GM19240 (cell line): ENCODE measurements around the gene CLTB.
A peak's percentile ranks its signal among the peaks of the same experiment; 100 is the strongest.

ENCODE experiments used
- DNase-seq: peaks from one replicate; pipeline ENCODE4 v3.0.0; 2011; ENCODE audit warnings: low spot score; ENCODE audit not compliant: insufficient read length

CLTB gene

GRCh38 chr5:176383961-176384360 is 32.4 kb downstream of the CLTB start:
- no peak for DNase-seq

DNA sequence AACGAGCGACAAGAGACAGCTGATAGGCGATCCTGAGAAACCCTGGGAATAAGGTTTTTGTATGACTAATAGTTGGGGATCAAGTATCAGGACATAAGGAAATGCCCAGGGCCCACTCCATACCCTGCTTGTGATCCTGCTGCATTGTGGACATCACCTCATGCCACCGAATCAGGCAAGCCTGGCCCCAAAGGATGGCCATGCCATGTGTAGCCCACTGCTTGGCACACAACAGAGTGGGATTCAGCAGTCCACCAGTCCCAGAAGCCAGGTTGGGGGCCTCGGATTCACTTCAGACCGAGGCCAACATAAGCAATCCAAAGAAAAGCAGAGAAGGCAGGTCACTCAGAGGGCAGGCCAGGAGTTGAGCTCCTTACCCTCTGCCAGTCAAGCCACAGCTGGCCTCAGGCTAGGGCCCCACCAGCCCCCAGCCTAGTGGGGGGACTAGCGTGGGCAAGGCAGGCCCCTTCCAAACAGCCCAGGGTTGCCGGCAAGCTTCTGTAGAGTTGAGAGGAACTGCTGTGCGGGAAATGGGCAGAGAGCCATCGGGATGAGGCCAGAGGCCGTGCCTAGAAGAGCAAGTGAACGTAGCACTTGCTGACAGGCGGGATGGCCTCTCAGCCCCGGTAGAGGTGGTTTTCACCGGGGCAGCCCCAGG is 33.0 kb downstream of the CLTB start:
- DNase-seq = no peak

GRCh38 chr5:176382721-176383120 is 33.6 kb downstream of the CLTB start:
- no peak for DNase-seq

- DNase-seq = no peak
Observed at GRCh38 chr5:176381979-176382378, 34.4 kb downstream of the CLTB start.

- DNase-seq = no peak
Observed at GRCh38 chr5:176381423-176381822, 34.9 kb downstream of the CLTB start.

GRCh38 chr5:176379881-176380280 is 36.5 kb downstream of the CLTB start:
- DNase-seq = no peak

- no peak for DNase-seq
Observed at GRCh38 chr5:176373100-176373818, 43.1 kb downstream of the CLTB start.

- DNase-seq = no peak
Observed at GRCh38 chr5:176371621-176372539, 44.5 kb downstream of the CLTB start.

- DNase-seq = no peak
Observed at GRCh38 chr5:176369934-176370711, 46.2 kb downstream of the CLTB start.

GRCh38 chr5:176368726-176369125 is 47.6 kb downstream of the CLTB start:
- no peak for DNase-seq

GRCh38 chr5:176366232-176366894 is 50.0 kb downstream of the CLTB start:
- no peak for DNase-seq

GRCh38 chr5:176365351-176366231 is 50.7 kb downstream of the CLTB start, which contains the start of gene ARL10:
ARL10 (plus strand) TSS chr5:176365487; CDS start chr5:176365564, 77 bp downstream.
- DNase-seq = no peak

GRCh38 chr5:176364765-176365350 is 51.5 kb downstream of the CLTB start:
- DNase-seq = no peak

GRCh38 chr5:176362233-176362490 is 54.2 kb downstream of the CLTB start:
- DNase-seq = no peak

DNA sequence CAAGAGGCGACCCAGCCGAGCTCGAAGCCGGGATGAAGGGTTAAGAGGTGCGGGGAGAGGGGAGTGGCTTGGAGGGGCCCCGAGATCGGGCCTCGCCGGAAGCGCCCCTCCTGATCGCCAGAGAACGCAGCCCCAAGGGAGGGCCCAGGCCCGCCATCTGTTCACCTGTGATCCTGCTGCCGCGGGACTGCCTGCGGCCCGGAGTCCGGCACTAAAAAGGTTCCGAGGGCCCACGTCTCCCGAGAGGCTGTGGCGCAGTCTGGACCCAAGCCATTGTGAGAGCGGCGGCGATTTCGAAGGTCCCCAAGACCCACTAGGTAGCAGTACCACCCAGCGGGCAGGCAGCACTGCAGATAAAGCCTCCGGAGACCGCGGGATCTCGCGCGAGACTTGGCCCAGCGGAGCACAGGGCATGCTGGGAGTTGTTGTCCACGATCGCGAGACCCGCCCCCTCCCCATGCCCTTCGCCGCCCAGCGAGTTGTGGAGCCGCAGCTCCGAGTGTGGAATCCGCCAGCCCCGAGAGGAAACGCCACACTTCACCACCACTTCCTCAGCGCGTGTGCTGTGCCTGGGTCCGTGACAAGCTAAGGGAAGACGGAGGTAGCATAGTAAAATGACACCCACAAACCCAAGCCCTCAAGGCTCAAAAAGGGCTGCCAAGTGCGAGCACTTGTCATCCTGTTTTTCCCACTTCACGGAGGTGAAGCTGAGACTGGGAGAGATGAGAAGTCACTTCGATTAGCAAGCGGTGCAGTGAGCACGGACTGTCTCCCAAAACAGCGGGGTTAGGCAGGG is 54.7 kb downstream of the CLTB start, which contains the start of gene KIAA1191:
Gene KIAA1191 (minus strand): TSS at position 328 of the 796 bp plus-strand sequence. CDS start 2,256 bp downstream, outside the sequence.
- peak; percentile 87 for DNase-seq

GRCh38 chr5:176360894-176361436 is 55.4 kb downstream of the CLTB start:
- DNase-seq = no peak

DNA sequence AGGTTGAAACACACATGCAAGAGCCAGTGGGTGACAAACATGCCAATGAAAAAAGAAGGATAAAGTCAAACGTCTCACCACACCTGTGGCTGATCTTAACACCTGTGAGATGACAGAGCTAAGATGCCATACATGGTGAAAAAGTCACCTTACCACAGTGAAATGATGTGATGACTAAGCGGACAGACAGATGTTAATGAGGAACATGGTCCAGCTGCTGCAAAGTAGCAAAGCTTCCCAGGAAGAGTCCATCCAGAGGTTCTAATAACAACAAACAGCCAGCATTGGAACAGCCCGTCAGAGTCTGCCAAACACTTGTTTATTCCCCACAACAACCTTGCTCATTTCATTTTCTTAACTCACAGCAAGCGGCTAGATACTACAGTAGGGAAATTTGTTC is 56.7 kb downstream of the CLTB start:
- no peak for DNase-seq

DNA sequence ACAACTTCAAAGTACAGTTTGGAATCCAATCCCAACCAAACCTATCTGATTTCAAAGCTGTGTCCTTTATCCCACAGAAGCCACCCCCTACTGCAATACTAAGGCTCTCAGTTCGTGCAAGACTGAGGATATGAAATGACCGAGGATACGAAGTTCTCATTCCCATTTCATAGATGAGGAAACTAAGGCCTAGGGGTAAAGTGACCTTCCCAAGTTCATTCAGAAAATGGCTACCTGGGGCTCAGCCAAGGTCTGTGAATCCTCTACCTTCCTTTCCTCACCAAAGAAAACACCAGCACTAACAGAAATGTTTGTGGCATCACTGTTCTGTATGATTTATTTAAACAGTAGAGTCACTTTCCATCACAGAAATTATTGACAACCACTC is 60.2 kb downstream of the CLTB start:
- no peak for DNase-seq
